Muscle layer of duodenum (tissue), 2 donors: ENCODE results near the gene IFT80.
"Not testable (repeated sequence)": the region's sequence is repeated elsewhere in the genome, so short reads cannot be mapped to it uniquely, and the experiment has no call there.

Source experiments
- H3K27ac ChIP-seq: one replicate; pipeline ENCODE4 v1.7.0; 2013; ENCODE audit warnings: mild to moderate bottlenecking, low read length
- H3K27me3 ChIP-seq: one replicate; pipeline ENCODE4 v1.7.0; 2013; ENCODE audit warnings: low read depth, mild to moderate bottlenecking, control low read depth, low read length
- H3K36me3 ChIP-seq, 2 donors: one replicate each; pipeline ENCODE4 v1.7.0; 2013; ENCODE audit warnings: low read length in 2 of 2, control low read depth in 1 of 2, mild to moderate bottlenecking in 1 of 2; ENCODE audit not compliant: insufficient read depth in 2 of 2, control insufficient read depth in 1 of 2
- H3K4me1 ChIP-seq, 2 donors: one replicate each; pipeline ENCODE4 v1.7.0; 2013; ENCODE audit warnings: low read length in 2 of 2, mild to moderate bottlenecking in 2 of 2, control low read depth in 1 of 2, moderate library complexity in 1 of 2; ENCODE audit not compliant: insufficient read depth in 2 of 2, control insufficient read depth in 1 of 2
- H3K4me3 ChIP-seq, 2 donors: one replicate each; pipeline ENCODE4 v1.7.0; 2013; ENCODE audit warnings: low read length in 2 of 2, low read depth in 1 of 2, mild to moderate bottlenecking in 1 of 2
- H3K9me3 ChIP-seq, 2 donors: one replicate each; pipeline ENCODE4 v1.7.0; 2013; ENCODE audit warnings: low read length in 2 of 2, control low read depth in 1 of 2, mild to moderate bottlenecking in 1 of 2; ENCODE audit not compliant: control insufficient read depth in 1 of 2
- donor health status: healthy.

Gene IFT80

GRCh38 chr3:160374925-160375324 is 24.1 kb downstream of the IFT80 start:
- no peaks in the 10 kb centered on the region for H3K9me3 ChIP-seq
- no peaks in the 10 kb centered on the region for H3K27me3 ChIP-seq
- H3K27ac ChIP-seq: no peak overlapping the region
- peaks cover 11 to 22% of the 10 kb centered on the region in 2 donors for H3K36me3 ChIP-seq
- no peak overlapping the region for H3K4me3 ChIP-seq
- no peaks in the 10 kb centered on the region for H3K4me1 ChIP-seq

GRCh38 chr3:160374472-160374871 is 24.6 kb downstream of the IFT80 start:
- Histone ChIP-seq H3K27ac (no peak overlapping the region), H3K36me3 (peaks cover 11 to 22% of the 10 kb centered on the region in 2 donors), H3K27me3 (no peaks in the 10 kb centered on the region), H3K4me1 (no peaks in the 10 kb centered on the region), H3K4me3 (no peak overlapping the region), H3K9me3 (no peaks in the 10 kb centered on the region)

GRCh38 chr3:160373655-160374054 is 25.4 kb downstream of the IFT80 start:
- Histone ChIP-seq H3K9me3 (no peaks in the 10 kb centered on the region), H3K27me3 (no peaks in the 10 kb centered on the region), H3K4me1 (no peaks in the 10 kb centered on the region), H3K27ac (no peak overlapping the region), H3K36me3 (peaks cover 11 to 22% of the 10 kb centered on the region in 2 donors), H3K4me3 (no peak overlapping the region)

- Histone ChIP-seq H3K36me3 (peaks cover 11 to 22% of the 10 kb centered on the region in 2 donors), H3K9me3 (no peaks in the 10 kb centered on the region), H3K4me3 (no peak overlapping the region)
Observed at GRCh38 chr3:160372780-160373179, 26.2 kb downstream of the IFT80 start.

GRCh38 chr3:160370987-160371857 is 27.8 kb downstream of the IFT80 start:
- Histone ChIP-seq H3K4me1 (no peaks in the 10 kb centered on the region), H3K27ac (no peak overlapping the region), H3K36me3 (peaks cover 5 to 16% of the 10 kb centered on the region in 2 donors), H3K27me3 (no peaks in the 10 kb centered on the region), H3K9me3 (no peaks in the 10 kb centered on the region), H3K4me3 (no peak overlapping the region)

More at GRCh38 chr3:160372780-160373179, 26.2 kb downstream of the IFT80 start:
- Histone ChIP-seq H3K4me1 (no peaks in the 10 kb centered on the region), H3K27ac (no peak overlapping the region), H3K27me3 (no peaks in the 10 kb centered on the region)

- no peak overlapping the region for H3K4me3 ChIP-seq
- no peak overlapping the region for H3K27ac ChIP-seq
- H3K36me3 ChIP-seq: peaks cover 3 to 20% of the 10 kb centered on the region in 2 donors
- H3K4me1 ChIP-seq: no peaks in the 10 kb centered on the region
- H3K27me3 ChIP-seq: no peaks in the 10 kb centered on the region
- no peaks in the 10 kb centered on the region for H3K9me3 ChIP-seq
Observed at GRCh38 chr3:160369784-160370183, 29.2 kb downstream of the IFT80 start.

- H3K27ac ChIP-seq: no peak overlapping the region
- no peaks in the 10 kb centered on the region for H3K9me3 ChIP-seq
- H3K4me1 ChIP-seq: no peaks in the 10 kb centered on the region
- no peaks in the 10 kb centered on the region for H3K27me3 ChIP-seq
- peaks cover 3 to 16% of the 10 kb centered on the region in 2 donors for H3K36me3 ChIP-seq
- H3K4me3 ChIP-seq: no peak overlapping the region
Observed at GRCh38 chr3:160368804-160369203, 30.2 kb downstream of the IFT80 start.

- Histone ChIP-seq H3K27ac (no peak overlapping the region), H3K27me3 (no peaks in the 10 kb centered on the region), H3K4me3 (no peak overlapping the region), H3K36me3 (peaks cover 3 to 13% of the 10 kb centered on the region in 2 donors), H3K9me3 (no peaks in the 10 kb centered on the region), H3K4me1 (no peaks in the 10 kb centered on the region)
Observed at GRCh38 chr3:160365869-160366522, 33.0 kb downstream of the IFT80 start.

- not testable (repeated sequence) for H3K36me3 ChIP-seq, H3K4me3 ChIP-seq, H3K27ac ChIP-seq, H3K4me1 ChIP-seq, H3K9me3 ChIP-seq, H3K27me3 ChIP-seq
Observed at GRCh38 chr3:160362896-160363295, 36.1 kb downstream of the IFT80 start.

- H3K36me3 ChIP-seq: peaks cover 8 to 12% of the 10 kb centered on the region in 2 donors
- H3K27me3 ChIP-seq: no peaks in the 10 kb centered on the region
Observed at GRCh38 chr3:160355826-160356225, 43.2 kb downstream of the IFT80 start.

GRCh38 chr3:160346511-160346910 is 52.5 kb downstream of the IFT80 start:
- Histone ChIP-seq H3K27me3 (no peaks in the 10 kb centered on the region), H3K4me1 (no peaks in the 10 kb centered on the region), H3K27ac (no peak overlapping the region), H3K9me3 (no peaks in the 10 kb centered on the region), H3K36me3 (no peaks in the 10 kb centered on the region), H3K4me3 (no peak overlapping the region)

More at GRCh38 chr3:160355826-160356225, 43.2 kb downstream of the IFT80 start:
- Histone ChIP-seq H3K4me3 (no peak overlapping the region), H3K4me1 (no peaks in the 10 kb centered on the region), H3K27ac (no peak overlapping the region), H3K9me3 (no peaks in the 10 kb centered on the region)
